ENCODE measurements around the gene ZNF860. TPM values are rescaled to one million over a fixed set of nuclear protein-coding genes. Genes with fewer than 3 reads are reported as not detected.

Gene ZNF860
- total RNA-seq, 1 donor from 2014 or later, result 0.27 TPM

- no peak for DNase-seq (ENCODE audit: missing footprints)
- intact Hi-C loops (cut with DNase I), result no loop called here
- no peak for ATAC-seq
Observed at GRCh38 chr3:32021748-32022147, 40.2 kb downstream of the ZNF860 start.

- intact Hi-C loops (cut with DNase I), result no loop called here
- ATAC-seq (no peak), DNase-seq (ENCODE audit: missing footprints) (no peak)
Observed at GRCh38 chr3:32022947-32023346, 41.4 kb downstream of the ZNF860 start.

DNA sequence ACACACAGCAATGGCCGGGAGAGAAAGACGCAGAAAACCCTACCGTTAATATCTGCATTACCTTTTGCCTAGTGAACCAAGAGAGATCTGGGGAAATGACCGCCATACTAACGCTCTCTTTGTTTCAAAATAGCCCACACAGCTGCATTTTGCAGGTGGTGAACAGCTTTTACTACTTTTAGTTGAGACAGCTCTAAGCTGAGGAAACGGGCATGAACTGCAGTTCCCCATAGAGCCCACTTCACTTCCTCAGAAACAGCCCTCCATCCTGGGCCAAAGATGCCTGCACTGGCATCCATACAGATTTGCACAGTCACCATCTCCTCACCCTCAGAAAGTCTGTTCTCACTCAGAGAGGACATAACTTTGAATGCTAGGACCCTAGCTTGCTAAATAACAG is 45.0 kb downstream of the ZNF860 start:
- intact Hi-C loops (cut with DNase I), result no loop called here
- DNase-seq (ENCODE audit: missing footprints) (no peak), ATAC-seq (peak; percentile 44)

GRCh38 chr3:32037932-32038267 is 56.4 kb downstream of the ZNF860 start:
- DNase-seq (ENCODE audit: missing footprints) (no peak), ATAC-seq (peak; percentile 39)
- intact Hi-C loops (cut with DNase I), result no loop called here

DNA sequence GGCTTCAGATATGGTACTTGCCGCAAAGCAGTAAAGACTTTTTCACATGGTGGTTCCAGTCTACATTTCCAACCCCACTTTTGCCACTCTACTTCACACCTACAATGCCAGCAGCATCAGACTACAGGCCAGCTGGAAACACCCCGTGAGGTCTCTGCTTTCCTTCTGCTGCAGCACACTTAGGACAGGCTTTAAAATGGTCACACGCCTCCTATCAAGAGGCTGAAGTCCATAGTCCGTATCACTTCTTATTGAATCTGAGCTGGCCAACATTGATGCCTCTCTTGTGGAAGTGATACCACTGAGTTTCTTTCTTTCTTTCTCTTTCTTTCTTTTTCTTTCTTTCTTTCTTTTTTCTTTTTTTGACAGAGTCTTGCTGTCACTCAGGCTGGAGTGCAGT is 59.8 kb downstream of the ZNF860 start:
- no peak for DNase-seq (ENCODE audit: missing footprints)
- no peak for ATAC-seq
- intact Hi-C loops (cut with DNase I), result no loop called here

Other genes with a start within 250 kb of the ZNF860 start
- gene OSBPL10, start 488 bp upstream of the ZNF860 start, total RNA-seq, result 6.6 TPM
- gene GPD1L, start 124.9 kb downstream of the ZNF860 start, total RNA-seq, result 223 TPM